ENCODE data around the gene NAP1L5.

NAP1L5 gene, protein sequence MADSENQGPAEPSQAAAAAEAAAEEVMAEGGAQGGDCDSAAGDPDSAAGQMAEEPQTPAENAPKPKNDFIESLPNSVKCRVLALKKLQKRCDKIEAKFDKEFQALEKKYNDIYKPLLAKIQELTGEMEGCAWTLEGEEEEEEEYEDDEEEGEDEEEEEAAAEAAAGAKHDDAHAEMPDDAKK
- total RNA-seq = 0.51 to 3.5 (median 1.8) reads per million in 17 experiments

GRCh38 chr4:88697588-88698329 is at the start of gene NAP1L5:
NAP1L5 (minus strand) TSS chr4:88697829; CDS start chr4:88697754, 75 bp downstream.
- peak; percentile 61 to 79 (median 67) for DNase-seq

DNA sequence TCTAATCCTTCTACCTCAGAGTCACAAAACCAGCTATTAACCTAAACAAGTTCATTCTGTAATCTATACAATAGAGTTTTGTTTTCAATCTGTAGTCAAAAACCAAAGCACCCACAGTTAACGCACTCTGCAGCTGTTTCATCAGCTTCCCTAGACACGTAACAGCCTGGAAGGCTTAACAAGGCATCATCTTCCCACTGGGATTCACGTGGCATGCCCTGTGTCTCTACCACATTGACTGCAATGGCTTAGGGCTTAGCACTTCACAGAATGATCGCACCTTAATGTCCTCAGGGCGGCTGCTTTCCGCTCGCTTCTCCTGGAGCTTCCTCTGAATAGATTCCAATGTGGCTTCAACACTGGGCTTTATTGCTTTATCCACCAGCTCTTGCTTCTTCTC is 49.7 kb upstream of the NAP1L5 start:
- no peak for DNase-seq

DNA sequence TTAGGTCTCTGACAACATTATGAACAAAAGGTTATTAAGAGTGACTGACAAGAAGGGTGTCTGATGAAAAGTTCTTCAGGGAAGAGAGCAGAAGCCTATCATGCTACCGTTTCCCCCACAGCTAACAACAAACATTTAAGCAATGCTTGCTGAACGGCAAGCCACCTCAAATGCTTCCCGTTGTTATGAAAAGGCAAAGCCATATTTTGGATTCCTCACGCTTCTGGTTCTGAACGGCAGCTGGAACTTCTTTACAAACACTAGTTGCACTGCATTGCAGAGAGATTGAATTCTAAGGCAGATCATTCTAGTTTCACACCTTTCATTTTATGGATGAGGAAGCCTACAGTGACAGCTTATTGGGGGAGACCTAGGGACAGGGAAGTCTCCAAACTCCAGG is 48.6 kb upstream of the NAP1L5 start:
- no peak for DNase-seq

DNA sequence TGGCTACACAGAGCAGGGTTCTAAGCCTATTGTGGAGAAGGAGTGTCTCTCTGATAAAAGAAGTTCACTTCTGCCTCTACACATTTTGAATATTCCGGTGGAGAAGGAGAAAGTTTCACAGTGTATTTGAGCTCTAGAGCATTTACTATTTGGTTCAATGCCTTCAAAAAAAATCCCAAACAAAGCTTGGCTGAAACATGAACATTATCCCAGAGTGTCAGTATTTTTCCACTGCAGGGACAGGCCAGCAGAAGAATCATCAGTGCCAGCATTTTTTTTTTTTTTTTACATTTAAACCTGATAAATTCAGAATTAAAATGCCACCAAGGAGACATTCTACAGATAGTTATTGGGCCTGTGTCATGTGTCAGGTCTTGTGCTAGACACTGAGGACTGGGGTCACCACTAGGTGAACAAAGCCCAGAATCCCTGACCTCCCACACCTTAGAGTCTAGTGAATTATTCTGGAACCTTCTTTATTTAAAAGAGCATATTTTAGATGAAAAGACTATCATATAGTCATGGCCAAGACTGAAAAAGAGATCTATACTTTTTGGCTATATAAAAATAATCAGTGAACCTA is 48.0 kb upstream of the NAP1L5 start:
- DNase-seq = no peak

DNA sequence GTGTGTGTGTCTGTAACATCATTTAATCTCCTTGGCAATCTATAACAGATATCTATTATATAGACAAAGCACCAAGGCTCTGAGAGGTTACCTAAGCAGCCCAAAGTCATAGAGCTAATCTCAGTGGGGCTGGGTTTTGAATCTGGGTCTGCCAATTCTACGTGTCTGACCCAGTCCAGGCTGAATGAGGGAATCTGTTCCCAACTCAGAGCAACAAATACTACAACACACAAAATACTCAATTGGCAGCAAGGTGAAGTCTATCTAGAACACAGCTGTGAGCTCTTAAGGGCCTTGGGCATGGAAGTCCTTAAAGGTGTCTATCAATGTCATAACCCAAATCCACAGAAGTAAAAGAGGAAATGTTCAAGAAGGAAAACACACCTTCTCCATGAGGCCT is 47.5 kb upstream of the NAP1L5 start:
- DNase-seq = no peak

GRCh38 chr4:88744609-88745008 is 47.0 kb upstream of the NAP1L5 start:
- DNase-seq = no peak

- DNase-seq = no peak
Measured at GRCh38 chr4:88743696-88744095, 46.1 kb upstream of the NAP1L5 start.

- no peak for DNase-seq
Measured at GRCh38 chr4:88742561-88742960, 44.9 kb upstream of the NAP1L5 start.

- DNase-seq = no peak
Measured at GRCh38 chr4:88738180-88738579, 40.6 kb upstream of the NAP1L5 start.

GRCh38 chr4:88737307-88737941 is 39.8 kb upstream of the NAP1L5 start:
- DNase-seq = no peak

DNA sequence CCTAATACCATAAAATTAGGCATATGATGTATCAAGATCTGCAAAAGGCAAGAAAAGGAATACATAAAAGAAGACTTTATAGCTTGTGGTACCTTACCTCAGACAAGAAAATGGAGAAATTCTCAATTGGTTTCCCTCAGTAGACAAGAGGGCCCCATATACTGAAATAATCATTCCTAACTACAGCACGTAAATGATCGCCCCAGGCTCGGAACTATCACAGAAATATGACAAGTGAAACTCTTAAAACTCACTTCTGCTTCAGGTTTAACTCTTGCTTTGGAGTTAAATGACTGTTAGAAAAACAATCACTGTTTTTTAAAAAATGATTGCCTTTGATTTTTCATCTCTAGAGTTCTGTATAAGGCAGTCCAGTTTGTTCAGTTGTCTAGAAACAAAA is 38.6 kb upstream of the NAP1L5 start:
- DNase-seq = no peak

DNA sequence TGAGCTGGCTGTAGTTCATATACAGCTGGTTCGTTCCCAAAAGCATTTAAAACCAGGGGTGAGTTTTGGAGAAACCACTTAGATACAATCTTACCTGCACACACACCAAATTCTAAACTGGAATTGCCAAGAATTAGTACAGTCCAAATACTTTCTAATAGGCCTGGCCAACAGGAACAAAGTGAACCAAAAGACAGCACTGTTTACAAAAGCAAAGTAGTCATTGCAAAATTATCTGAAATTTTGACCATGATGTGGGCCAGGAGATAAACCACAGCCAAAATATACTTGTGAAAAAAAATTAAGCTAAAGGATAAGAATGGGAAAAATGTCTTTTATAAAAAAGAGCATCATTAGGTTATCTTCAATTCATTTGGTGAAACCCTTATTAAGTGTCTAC is 37.9 kb upstream of the NAP1L5 start:
- DNase-seq = no peak

GRCh38 chr4:88734403-88734949 is 36.8 kb upstream of the NAP1L5 start:
- DNase-seq = peak in 3 of 4 experiments; percentile 9 to 14 (median 11)

DNA sequence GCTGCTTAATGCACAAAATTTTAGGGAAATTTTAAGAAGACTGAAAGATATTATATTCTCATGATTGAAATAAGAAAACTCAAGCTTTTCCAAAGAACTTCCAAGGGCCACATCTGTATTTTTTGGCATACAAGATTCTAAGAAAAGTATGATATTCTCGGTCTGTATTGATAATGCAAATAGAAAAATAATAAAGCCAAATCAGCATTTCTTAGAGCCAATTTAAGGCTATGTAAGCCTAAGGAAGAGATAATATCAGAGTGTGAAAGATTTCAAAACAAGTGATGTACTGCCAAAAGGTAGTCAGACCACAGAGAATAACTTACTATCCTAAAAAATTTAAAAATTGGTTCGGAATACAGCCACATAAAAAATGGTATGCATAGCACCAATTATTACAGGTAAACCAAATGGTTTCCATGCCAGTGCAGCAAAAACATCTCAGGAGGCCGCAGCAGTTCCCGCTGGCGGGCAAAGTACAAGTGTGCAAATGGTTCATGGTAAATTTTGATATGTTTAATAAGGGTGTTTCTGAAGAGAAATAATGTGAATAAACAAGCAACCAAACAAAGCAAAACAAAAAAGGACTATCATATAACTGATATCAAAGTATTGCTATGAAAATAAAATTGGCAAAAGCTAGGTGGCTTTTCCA is 35.2 kb upstream of the NAP1L5 start:
- DNase-seq = no peak

- no peak for DNase-seq
Measured at GRCh38 chr4:88731381-88731780, 33.8 kb upstream of the NAP1L5 start.

DNA sequence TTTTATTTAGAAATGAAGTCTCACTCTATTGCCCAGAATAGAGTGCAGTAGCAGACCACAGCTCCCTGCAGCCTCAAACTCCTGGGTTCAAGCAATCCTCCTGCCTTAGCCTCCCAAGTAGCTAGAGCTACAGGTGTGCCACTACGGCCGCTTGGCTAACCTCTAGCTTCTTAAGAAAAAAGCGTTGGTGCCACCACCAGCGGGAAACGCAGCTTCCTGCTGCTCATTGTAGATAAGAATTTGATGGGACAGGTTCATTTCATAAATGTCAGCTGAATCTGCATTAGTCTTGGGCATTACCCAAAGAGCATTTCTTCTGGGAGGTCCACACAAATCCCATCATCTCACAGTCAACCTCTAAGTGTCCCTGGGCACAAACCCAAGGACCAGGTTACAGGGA is 33.2 kb upstream of the NAP1L5 start:
- DNase-seq = no peak

DNA sequence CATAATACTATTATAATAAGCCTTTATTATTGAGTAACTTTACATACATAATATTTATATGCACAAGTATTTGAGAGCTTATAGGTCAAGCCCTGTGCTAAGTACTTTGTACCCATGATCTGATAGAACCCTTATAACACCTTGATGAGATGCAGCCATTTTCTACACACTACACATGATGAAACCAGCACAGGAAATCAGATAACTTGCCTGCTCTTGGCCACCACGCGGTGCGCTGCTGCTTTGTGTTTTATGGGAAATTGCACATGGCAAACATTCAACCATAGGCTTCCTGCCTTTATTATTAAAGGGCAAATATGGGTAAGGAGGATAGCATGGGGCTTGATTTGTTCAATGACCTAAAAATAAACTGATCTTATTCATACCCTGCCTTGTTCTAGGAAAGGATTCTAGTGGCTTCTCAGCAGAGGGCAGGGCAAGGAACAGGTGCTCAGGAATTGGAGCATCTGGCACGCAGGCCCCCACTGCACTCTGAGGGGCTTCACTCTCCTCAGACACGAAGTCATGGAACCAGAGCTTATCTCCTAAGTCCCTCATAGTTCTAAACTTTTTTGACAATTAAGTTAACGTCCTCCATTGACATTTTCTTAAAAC is 31.6 kb upstream of the NAP1L5 start:
- DNase-seq = no peak

DNA sequence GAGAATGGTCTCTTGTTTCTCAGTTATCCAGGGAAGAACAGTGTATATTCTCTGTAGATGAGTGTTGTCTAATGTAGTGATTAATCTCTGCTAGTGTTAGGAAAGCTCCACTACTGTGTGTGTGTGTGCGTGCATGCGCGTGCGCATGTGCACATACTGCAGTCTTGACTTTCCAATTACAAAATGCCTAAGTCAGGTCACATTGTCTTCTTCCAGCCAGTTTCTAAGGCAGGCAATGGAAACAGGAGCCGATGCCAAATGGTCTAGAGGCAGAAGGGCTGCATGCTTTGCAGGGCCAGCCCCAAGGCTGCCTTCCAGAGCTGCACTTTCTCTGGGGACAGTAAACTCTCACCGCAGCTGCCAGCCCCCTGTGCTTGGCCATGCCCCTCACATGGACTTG is 30.5 kb upstream of the NAP1L5 start:
- no peak for DNase-seq

GRCh38 chr4:88725986-88726385 is 28.4 kb upstream of the NAP1L5 start:
- no peak for DNase-seq

DNA sequence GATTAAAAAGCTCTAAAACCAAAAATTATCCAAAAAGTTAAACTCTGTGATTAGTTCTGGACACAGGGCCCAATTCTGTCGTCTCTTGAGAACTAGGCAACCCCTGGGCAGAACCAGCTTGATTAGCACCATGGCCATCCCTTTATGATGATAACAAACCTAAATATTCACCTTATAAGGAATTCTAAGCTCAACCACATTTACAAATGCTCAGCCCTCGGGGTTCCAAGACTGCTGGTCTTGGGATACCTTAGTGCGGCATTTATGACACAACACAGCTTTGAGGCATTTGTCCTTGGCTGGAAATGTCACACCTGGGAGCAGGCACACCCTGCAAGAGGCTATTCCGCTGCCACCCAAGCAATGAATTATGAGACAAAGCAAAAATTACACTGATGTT is 27.5 kb upstream of the NAP1L5 start:
- DNase-seq = no peak

DNA sequence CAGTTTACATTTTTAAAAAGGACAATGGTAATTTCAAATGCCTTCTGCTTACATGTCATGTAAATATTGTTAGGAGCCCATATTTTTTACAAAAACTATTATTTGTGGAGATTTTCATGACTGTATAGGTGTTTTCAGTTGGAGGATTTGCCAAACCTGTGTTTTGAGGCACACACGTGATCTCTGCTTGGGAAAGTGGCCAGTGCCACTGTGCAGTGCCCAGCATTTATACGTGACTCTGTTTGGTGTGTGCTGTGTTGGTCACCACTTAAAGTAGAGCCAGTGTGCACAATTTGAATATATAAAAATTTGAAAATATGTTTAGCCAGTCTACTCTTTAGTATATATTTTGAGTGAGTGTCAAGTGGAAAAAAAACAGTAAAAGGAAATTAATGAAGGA is 26.8 kb upstream of the NAP1L5 start:
- no peak for DNase-seq

DNA sequence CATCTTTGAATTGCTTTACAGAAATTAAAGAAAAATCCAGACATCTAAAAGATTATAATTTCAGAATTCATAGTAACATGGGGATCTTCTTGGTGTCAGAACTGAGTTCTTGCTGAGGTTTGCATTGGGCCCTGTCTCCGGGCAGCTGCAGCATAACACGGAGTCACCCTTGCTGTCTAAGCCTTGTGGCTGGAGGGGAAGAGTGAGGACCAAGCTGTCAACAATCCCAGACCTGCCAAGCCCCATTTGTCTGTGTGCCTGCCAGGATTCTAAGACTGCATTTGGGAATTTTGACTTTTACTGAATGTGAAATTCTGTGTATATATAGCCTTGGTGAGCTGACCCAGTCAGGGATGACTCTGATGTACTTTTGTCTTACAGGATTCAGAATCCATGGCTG is 25.2 kb upstream of the NAP1L5 start:
- DNase-seq = no peak

All from suppressor macrophage (primary cell).